NCI-H460 (cell line): Measurements from ENCODE around the gene MPRIP. TPM values are rescaled to one million over a fixed set of nuclear protein-coding genes. Genes with fewer than 3 reads are reported as not detected.

Experiments used
- DNase-seq: peaks from one replicate; pipeline ENCODE4 v3.0.0-alpha.2; 2016; ENCODE audit warnings: low read depth; ENCODE audit errors: extremely low read depth
- total RNA-seq: library from RNA; depleted of rRNA; stranded (reverse); fragments of >200 nt; shearing (Covaris generic); gene quantifications from 2 replicates; pipeline ENCODE4 v1.2.3, GENCODE V29; 2014

The MPRIP gene
- total RNA-seq, 1 experiment from 2014 or later, result 87.9 TPM

- DNase-seq, result no peak
Observed at GRCh38 chr17:17081304-17081940, 39.2 kb downstream of the MPRIP start.

- no peak for DNase-seq
Observed at GRCh38 chr17:17082878-17083277, 40.6 kb downstream of the MPRIP start.

GRCh38 chr17:17084317-17084835, 42.1 kb downstream of the MPRIP start:
- DNase-seq, result no peak

- no peak for DNase-seq
Observed at GRCh38 chr17:17084941-17085340, 42.7 kb downstream of the MPRIP start.

GRCh38 chr17:17086585-17086984, 44.3 kb downstream of the MPRIP start:
- no peak for DNase-seq

GRCh38 chr17:17087424-17088015, 45.3 kb downstream of the MPRIP start:
- no peak for DNase-seq

GRCh38 chr17:17088086-17088485, 45.8 kb downstream of the MPRIP start:
- DNase-seq, result no peak

GRCh38 chr17:17088541-17089525, 46.6 kb downstream of the MPRIP start:
- DNase-seq, result no peak

GRCh38 chr17:17089796-17090641, 47.8 kb downstream of the MPRIP start:
- no peak for DNase-seq

- no peak for DNase-seq
Observed at GRCh38 chr17:17090642-17091103, 48.4 kb downstream of the MPRIP start.

- DNase-seq, result no peak
Observed at GRCh38 chr17:17091276-17091675, 49.0 kb downstream of the MPRIP start.

- DNase-seq, result no peak
Observed at GRCh38 chr17:17091856-17092756, 49.8 kb downstream of the MPRIP start.

GRCh38 chr17:17093764-17094163, 51.5 kb downstream of the MPRIP start:
- DNase-seq, result no peak

- DNase-seq, result no peak
Observed at GRCh38 chr17:17096438-17097178, 54.4 kb downstream of the MPRIP start.

- no peak for DNase-seq
Observed at GRCh38 chr17:17097763-17098345, 55.6 kb downstream of the MPRIP start.

GRCh38 chr17:17098551-17099179, 56.4 kb downstream of the MPRIP start:
- no peak for DNase-seq

- DNase-seq, result no peak
Observed at GRCh38 chr17:17102176-17102575, 59.9 kb downstream of the MPRIP start.

- DNase-seq, result no peak
Observed at GRCh38 chr17:17103160-17103559, 60.9 kb downstream of the MPRIP start.
